Stimulated activated CD4-positive, alpha-beta T cell treated with anti-CD3 and anti-CD28 coated beads, Interleukin-2, amount 100 ng/mL, for 48 hours (primary cell): ENCODE results near the gene ARL2.

Experiments used
- DNase-seq, 2 donors: peaks; one replicate each; pipeline ENCODE4 v3.0.0-alpha.2; 2020

The ARL2 gene

GRCh38 chr11:65047581-65048422 is 33.8 kb downstream of the ARL2 start:
- DNase-seq, result no peak

- DNase-seq, result no peak
These were observed 37.5 kb downstream of the ARL2 start for GRCh38 chr11:65051398-65051858.

DNA sequence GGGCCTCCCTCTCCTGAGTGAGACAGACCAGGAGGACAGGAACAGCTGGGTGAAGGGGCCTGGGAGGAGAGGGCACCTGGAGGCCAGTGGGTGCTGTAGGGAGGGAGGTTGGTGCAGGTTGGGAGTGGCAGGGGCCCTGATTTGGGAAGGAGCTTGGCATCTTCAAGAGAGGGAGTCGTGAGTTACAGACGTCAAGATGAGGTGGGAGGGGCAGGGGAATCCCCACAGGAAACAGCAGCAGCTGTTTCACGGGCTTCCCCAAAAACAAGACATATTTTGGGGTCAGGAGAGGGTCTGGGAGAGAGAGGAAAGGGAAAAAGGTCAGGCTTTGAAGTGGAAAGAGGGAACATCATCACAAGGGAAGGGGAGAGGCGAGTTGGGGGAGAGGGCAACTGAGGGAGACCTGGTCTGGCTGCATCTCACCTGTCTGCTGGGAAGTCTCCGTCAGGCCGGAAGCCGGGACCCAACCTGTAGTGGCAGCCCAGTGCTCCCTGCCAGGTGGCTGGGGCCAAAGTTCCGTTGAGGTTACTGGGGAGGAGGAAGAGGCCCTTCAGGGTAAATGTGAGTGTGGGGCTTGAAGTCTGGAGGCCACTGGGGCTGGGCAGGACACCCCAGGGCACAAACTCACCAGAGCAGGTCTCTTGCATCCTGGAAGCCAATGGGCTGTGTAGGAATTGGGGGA is 40.0 kb downstream of the ARL2 start:
- DNase-seq, result no peak

DNA sequence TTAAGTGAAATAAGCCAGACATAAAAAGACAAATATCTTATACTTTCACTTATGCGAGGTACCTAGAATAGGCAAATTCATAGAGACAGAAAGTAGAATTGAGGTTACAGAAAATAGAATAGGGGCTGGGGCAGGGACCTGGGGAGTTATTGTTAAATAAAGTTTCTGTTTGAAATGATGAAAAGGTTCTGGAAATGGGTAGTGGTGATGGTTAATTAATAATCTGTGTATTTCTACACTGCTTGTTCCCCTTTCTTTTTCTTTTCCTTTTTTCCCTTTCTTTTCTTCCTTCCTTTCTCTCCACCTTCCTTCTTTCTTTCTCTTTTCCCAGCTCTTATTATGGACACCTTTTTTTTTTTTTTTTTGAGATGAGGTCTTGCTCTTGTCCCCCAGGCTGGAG is 41.6 kb downstream of the ARL2 start:
- DNase-seq, result no peak

GRCh38 chr11:65056999-65057398 is 43.0 kb downstream of the ARL2 start:
- no peak for DNase-seq

GRCh38 chr11:65057526-65057925 is 43.6 kb downstream of the ARL2 start:
- DNase-seq, result no peak

GRCh38 chr11:65058012-65058411 is 44.1 kb downstream of the ARL2 start:
- no peak for DNase-seq

- DNase-seq, result no peak
These were observed 44.6 kb downstream of the ARL2 start, which contains the start of gene NAALADL1 for GRCh38 chr11:65058419-65059054. Gene NAALADL1, minus strand, starts transcription at chr11:65058553. Its CDS starts 32 bp downstream, at chr11:65058521.

- no peak for DNase-seq
These were observed 45.6 kb downstream of the ARL2 start for GRCh38 chr11:65059523-65059922.

- no peak for DNase-seq
These were observed 46.2 kb downstream of the ARL2 start for GRCh38 chr11:65059959-65060824.

GRCh38 chr11:65060913-65061408 is 47.0 kb downstream of the ARL2 start:
- DNase-seq, result no peak

DNA sequence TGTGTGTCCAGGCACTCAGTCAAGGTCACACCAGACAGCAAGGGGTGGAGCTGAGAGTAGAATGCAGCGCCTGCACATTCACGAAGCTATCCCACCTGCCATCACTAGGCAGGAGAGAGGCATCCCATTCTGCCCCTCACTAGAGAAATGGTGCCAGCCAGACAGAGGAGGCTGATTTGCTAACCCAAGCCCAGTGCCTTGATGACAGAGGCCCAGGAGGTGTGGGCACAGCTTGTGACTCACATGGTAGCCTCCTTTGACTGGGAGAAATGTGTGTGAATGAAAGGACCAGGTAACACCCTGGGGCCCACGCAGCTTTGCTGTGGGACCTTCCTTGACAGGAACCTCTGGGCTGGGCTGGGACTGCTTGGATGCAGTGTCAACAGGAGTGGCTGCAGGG is 49.6 kb downstream of the ARL2 start:
- no peak for DNase-seq

- no peak for DNase-seq
These were observed 50.9 kb downstream of the ARL2 start for GRCh38 chr11:65064847-65065240.

DNA sequence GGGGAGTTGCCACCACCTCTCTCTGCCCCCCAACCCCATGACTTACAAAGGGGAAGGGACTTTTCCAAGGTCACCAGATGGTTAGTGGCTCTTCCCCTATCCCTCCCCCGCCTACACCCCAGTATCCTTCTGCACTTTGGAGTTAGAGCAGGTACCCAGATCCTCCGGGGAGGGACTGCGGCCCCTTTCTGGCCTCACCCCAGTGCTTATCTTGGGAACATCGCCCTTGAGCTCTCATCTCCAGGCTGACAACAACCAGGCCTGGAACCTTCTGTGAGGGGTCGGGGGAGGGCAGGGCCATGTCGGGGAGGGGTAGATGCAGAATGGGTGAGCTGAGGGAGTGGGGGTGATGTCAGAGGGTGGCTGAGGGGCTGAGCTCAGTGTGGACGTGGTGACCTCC is 51.9 kb downstream of the ARL2 start:
- DNase-seq, result no peak

DNA sequence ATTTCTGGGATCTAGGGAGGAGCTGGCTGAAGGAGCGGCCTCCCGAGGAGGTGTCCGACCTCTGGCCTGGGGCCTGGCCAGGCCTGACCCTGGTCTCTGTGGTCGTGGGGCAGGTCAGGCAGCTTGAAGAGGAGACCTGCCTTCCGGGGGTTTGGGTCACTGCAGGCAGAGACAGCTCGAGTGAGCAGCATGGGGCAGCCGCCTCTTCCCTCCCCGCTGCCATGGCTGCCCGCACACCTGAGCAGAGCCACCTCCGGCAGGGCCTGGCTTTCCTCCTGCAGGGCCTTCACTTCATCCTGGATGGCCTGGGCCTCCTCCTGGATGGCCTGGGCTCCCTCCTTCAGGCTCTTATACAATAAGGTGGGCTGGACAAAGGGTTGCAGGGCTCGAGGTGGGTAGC is 52.4 kb downstream of the ARL2 start:
- DNase-seq, result no peak

DNA sequence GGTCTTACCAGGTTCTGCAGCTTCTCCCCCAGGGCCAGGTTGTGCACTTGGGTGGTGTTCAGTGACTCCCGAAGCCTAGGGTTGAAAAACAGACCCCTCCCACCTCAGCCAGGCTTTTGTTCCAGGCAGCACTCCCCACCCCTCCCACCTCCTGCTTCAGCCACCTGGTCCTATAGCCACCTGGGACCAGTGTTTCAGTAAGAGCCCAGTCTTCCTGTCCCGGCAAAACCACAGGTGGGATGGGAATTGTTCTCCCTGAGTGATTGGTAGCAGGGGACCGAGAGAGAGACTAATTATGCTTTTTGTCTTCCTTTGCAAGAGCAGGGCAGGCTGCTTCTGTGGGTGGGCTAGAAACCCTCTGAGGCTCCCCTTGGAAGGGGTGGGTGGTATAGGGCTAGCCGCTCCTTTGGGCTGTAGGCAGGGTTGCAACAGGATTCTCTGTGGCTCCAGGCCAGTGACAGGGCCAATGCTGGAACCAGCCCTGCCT is 52.9 kb downstream of the ARL2 start:
- DNase-seq, result no peak

DNA sequence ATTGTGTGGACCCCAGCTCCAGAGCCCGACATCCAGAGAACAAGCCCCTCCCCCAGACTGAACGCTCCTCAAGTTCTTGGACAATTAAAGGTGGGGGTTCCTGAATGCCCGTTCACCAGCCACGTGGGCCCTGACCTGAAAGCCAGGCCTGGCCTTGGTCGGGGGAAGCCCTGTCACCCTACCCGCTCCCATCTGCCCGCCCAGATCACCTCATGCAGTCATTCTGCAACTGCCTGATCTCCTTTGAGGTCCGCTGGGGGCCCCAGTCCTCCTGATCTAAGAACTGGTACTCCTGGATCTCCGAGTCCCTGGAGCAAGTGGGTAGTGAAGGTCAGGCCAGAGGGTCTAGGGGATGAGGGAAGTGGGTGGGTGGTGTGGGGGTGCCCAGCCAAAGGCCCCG is 53.5 kb downstream of the ARL2 start:
- no peak for DNase-seq

GRCh38 chr11:65069217-65069616 is 55.3 kb downstream of the ARL2 start:
- DNase-seq, result no peak
